Daoy (cell line): ENCODE data around the gene CPNE2. TPM values are rescaled to one million over a fixed set of nuclear protein-coding genes. Genes with fewer than 3 reads are reported as not detected.
"Not testable (repeated sequence)": the region's sequence is repeated elsewhere in the genome, so short reads cannot be mapped to it uniquely, and the experiment has no call there.

ENCODE experiments used
- DNase-seq: peaks from one replicate; pipeline ENCODE4 v3.0.0-alpha.2; 2015; ENCODE audit warnings: low read depth
- total RNA-seq: library from RNA; depleted of rRNA; stranded (reverse); fragments of >200 nt; shearing (Covaris generic); gene quantifications from 2 replicates; pipeline ENCODE4 v1.2.3, GENCODE V29; 2014

Gene CPNE2
- total RNA-seq, 1 experiment from 2014 or later, result 10.0 TPM

GRCh38 chr16:57167538-57167937, 75.2 kb downstream of the CPNE2 start:
- DNase-seq, result no peak

DNA sequence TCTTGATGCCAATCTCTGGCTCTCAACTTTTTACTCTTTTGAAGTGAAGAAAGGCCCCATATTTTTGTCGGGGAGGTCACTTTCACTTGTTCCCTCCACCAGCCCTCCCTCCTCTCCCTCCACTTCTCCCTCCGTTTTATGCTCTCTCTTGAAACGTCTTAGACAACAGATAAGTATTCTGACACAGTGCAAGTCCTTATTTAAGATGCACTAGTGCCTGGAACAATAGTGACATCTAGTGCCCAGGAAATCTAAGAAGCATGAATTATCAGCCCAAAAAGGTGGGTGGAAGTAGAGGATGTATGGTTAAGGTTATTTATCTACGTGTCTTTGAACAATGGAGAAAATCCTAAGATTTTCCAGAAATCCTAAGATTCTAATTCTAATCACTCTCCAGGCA, 75.6 kb downstream of the CPNE2 start:
- peak; percentile 23 for DNase-seq

DNA sequence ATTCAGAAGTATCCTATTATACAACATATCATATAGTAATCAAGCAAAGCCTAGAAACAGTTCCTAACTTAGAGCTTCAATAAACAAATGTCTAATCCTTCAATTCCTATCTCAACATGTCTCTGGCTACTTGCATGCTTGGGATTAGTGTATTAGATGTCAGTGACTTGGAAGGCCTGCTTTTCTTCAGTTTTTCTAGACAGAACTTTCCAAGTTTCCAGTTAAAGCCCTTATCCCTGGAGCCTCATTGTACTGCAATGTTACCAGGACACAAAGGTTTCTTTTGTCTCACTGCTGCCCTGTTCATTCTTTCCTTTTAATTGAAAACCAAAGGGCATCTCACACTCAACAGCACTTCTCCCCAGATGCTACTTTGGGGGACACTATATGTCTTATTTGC, 76.9 kb downstream of the CPNE2 start:
- DNase-seq, result no peak

- no peak for DNase-seq
Observed at GRCh38 chr16:57172721-57173290, 80.4 kb downstream of the CPNE2 start.

GRCh38 chr16:57175896-57176295, 83.5 kb downstream of the CPNE2 start:
- no peak for DNase-seq

DNA sequence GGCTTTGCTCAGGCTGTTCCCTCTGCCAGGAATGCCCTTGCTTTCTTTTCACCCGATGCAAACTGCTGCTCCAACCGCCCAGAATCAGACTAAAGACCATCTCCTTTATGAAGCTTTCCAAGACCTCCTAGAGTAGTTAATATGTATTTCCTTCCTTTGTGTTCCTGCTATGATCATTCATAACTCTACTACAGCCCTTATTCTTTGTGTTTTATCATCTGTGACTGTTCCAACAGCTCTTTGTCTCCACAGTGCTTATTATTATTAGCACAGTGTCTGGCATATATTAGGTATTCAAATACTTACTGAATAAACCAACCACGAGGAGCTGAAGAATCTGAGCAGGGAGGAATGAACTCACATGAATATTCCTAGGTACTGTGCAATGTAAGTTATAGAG, 85.8 kb downstream of the CPNE2 start:
- DNase-seq, result no peak

DNA sequence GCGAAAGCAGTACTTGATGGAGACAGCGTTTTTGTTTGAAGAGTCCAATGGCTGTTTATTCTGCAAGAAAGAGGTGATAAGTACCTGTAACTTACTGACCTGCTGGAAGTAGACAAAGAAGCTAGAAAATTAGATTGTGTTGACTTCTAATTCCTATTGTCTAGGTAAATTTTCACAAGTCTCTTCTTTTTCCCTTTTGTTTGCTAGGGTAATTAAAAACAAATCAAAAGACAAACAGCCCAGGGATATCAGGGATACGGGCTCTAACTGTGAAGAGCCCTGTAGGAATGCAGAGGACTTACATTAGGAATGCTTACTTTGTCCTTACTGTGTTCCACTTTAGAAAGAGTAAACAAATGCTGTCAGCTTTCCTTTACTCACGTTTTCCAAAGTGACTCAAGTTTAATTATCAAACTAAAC, 86.4 kb downstream of the CPNE2 start:
- DNase-seq, result no peak

DNA sequence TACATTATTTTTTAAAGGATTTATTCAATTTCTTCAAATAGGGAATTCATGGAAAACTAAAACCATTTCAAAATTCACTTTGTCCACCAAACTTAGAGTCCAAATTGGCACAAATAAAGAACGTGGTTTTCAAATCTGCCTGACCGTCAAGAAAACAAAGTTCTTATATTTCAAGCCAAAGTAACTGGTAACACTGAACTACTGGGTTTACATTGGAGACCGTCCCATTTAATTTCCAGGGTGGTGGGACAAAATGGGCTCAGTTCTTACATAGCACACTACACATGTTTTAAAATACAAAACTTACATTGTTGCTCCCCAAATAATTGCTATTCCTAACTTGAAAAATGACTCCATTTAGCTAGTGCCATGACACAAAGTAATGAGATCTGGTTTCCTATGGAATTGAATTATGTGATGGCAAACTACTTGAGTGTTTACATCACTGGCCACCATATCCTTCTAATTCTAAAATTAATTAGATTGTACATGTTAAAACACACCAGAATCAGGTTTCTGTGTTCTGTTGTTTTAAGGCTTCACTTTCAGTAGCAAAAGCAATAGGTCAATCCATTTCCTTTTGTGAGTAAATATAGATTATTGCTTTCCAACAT, 86.9 kb downstream of the CPNE2 start:
- no peak for DNase-seq

GRCh38 chr16:57184113-57184512, 91.7 kb downstream of the CPNE2 start:
- no peak for DNase-seq

DNA sequence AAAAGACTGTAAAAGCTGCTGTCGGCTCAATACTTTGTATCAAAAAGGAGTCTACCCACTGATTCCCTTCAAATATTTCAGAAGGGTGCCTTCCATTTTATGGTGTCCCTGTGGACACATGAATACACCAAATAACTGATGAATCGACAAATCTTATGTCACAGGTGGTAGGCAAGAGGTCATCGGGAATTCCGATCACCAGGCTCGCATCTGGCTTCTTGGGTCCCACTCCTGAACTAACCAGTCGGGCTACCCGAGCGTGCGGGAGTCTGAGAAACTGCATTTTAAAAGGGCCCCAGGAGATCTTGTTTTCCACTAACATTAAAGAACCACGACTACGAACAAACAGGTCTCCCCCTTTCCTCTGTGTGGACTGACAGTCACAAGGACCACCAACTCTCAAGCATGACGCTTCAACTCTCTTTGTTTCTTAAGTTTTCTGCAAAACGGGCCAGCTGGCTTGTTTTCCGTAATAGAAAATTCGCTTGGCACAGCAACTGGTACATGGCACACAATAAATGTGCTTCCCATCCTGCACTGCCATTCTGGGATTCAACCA, 92.6 kb downstream of the CPNE2 start:
- no peak for DNase-seq

DNA sequence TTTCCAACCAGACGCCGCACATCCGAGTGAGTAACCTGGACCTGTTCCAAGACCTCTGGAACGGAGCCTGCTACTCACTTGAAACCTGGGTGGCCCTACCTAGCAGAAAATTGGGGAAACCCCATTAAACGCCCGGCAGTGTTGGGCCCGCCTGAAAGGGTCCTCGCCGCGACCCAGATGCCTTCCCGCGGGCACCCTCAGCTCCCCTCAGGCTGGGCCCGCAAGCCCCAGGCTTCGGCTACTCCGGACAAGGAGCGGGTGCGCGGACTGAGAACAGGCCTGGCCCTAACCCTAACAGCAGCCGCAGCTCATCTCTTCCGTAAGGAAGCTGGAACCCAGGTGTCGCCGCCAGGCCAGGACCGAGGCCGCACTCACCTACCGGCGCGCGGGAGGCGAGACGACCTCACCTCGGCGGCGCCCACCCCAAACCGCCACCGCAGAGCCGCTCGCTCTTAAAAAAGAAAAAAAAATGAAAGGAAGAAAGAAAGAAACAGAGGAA, 93.1 kb downstream of the CPNE2 start:
- DNase-seq, result peak; percentile 70

- peak; percentile 99 for DNase-seq
Observed at GRCh38 chr16:57185945-57186871, 93.8 kb downstream of the CPNE2 start, which contains the start of the genes PSME3IP1 and RSPRY1. PSME3IP1 (minus strand) TSS chr16:57186039; CDS start chr16:57173854, 12,185 bp downstream. RSPRY1 (plus strand) TSS chr16:57186329; CDS start chr16:57204659, 18,330 bp downstream.

- DNase-seq, result peak; percentile 25
Observed at GRCh38 chr16:57186872-57187854, 94.8 kb downstream of the CPNE2 start.

GRCh38 chr16:57187902-57188710, 95.7 kb downstream of the CPNE2 start:
- DNase-seq, result not testable (repeated sequence)

GRCh38 chr16:57188711-57189002, 96.3 kb downstream of the CPNE2 start:
- DNase-seq, result no peak

DNA sequence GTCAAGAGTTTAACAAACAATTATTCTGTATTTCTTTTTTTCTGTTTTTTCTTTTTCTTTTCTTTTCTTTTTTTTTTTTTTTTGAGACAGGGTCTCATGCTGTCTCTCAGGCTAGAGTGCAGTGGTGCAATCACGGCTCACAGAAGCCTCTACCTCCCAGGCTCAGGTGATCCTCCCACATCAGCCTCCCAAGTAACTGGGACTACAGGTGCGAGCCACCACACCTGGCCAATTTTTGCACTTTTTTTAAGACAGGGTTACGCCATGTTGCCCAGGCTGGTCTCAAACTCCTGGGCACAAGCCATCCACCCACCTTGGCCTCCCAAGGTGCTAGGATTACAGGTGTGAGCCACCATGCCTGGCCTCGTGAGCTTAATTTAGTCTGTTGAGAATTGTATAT, 97.1 kb downstream of the CPNE2 start:
- not testable (repeated sequence) for DNase-seq

GRCh38 chr16:57190136-57190535, 97.8 kb downstream of the CPNE2 start:
- DNase-seq, result no peak

DNA sequence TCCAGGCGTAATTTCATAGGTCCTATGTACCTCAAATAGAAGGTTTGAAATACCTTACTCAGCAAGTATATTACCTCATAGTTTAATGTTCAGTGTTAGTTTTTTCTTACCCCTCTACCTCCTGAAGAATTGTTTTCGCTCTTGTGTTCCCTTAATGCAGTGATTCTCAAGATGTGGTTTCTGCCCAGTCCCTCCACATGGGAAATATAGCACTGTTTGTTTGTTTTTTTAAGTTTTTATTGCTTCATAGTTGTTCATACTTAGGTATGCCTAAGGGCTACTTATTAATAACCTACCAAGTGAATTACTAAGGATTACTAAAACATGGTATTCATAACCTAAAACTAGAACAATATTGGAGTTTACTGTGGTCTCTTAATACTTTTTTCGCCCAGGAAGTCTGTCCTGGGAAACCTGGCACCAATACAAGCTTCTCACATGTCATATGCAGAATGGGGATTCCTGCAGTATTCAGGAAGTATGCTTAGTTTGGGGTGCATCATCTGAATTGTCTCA, 98.7 kb downstream of the CPNE2 start:
- DNase-seq, result peak; percentile 35

GRCh38 chr16:57192146-57192545, 99.8 kb downstream of the CPNE2 start:
- no peak for DNase-seq
